H9 (cell line): ENCODE measurements around the gene FAXC. TPM values are rescaled to one million over a fixed set of nuclear protein-coding genes. Genes with fewer than 3 reads are reported as not detected.

ENCODE experiments used
- DNase-seq: peaks from one replicate; pipeline ENCODE4 v3.0.0-alpha.2; 2017
- H2AFZ ChIP-seq: one replicate; pipeline ENCODE4 v1.6.1; 2013; ENCODE audit warnings: mild to moderate bottlenecking, low read length, control low read depth, moderate library complexity
- H2AK5ac ChIP-seq: 2 replicates; pipeline ENCODE4 v1.6.1; 2013; ENCODE audit warnings: low read length, control low read depth, mixed read lengths; ENCODE audit not compliant: insufficient read length
- H2BK120ac ChIP-seq: one replicate; pipeline ENCODE4 v1.6.1; 2013; ENCODE audit warnings: low read depth, mild to moderate bottlenecking, low read length, control low read depth, inconsistent platforms; ENCODE audit not compliant: poor library complexity, severe bottlenecking
- H2BK12ac ChIP-seq: 2 replicates; pipeline ENCODE4 v1.6.1; 2013; ENCODE audit warnings: low read length, control low read depth, mixed read lengths, low read depth; ENCODE audit not compliant: insufficient read length
- H2BK15ac ChIP-seq: 2 replicates; pipeline ENCODE4 v1.6.1; 2013; ENCODE audit warnings: low read depth, low read length, control low read depth
- H2BK20ac ChIP-seq: one replicate; pipeline ENCODE4 v1.6.1; 2013; ENCODE audit warnings: low read depth, mild to moderate bottlenecking, low read length, control low read depth, inconsistent platforms; ENCODE audit not compliant: poor library complexity, severe bottlenecking
- H2BK5ac ChIP-seq: 2 replicates; pipeline ENCODE4 v1.6.1; 2013; ENCODE audit warnings: low read length, control low read depth, mixed read lengths; ENCODE audit not compliant: insufficient read length
- H3K14ac ChIP-seq: 2 replicates; pipeline ENCODE4 v1.6.1; 2013; ENCODE audit warnings: low read length, control low read depth; ENCODE audit not compliant: insufficient read depth
- H3K18ac ChIP-seq: 2 replicates; pipeline ENCODE4 v1.6.1; 2013; ENCODE audit warnings: low read depth, mild to moderate bottlenecking, mixed read lengths, low read length, control low read depth; ENCODE audit not compliant: insufficient read length
- H3K23ac ChIP-seq: 2 replicates; pipeline ENCODE4 v1.6.1; 2013; ENCODE audit warnings: low read length, control low read depth, mixed read lengths, low read depth; ENCODE audit not compliant: insufficient read length
- H3K23me2 ChIP-seq: 2 replicates; pipeline ENCODE4 v1.6.1; 2013; ENCODE audit warnings: low read depth, mild to moderate bottlenecking, mixed read lengths, low read length, control low read depth; ENCODE audit not compliant: insufficient read length, poor library complexity, severe bottlenecking
- H3K27ac ChIP-seq: 2 replicates; pipeline ENCODE4 v1.5.1; 2013; ENCODE audit warnings: low read length, control low read depth, mixed read lengths, low read depth; ENCODE audit not compliant: insufficient read length
- H3K27me3 ChIP-seq: 2 replicates; pipeline ENCODE4 v1.6.1; 2013; ENCODE audit warnings: low read length, control low read depth, inconsistent platforms; ENCODE audit not compliant: insufficient read depth
- H3K4ac ChIP-seq: 2 replicates; pipeline ENCODE4 v1.6.1; 2013; ENCODE audit warnings: low read depth, mild to moderate bottlenecking, control low read depth, inconsistent platforms, low read length, moderate library complexity
- H3K4me1 ChIP-seq: 2 replicates; pipeline ENCODE4 v1.6.1; 2013; ENCODE audit warnings: low read length, control low read depth, inconsistent platforms; ENCODE audit not compliant: insufficient read depth
- H3K4me2 ChIP-seq: 2 replicates; pipeline ENCODE4 v1.6.1; 2013; ENCODE audit warnings: low read length, control low read depth, mixed read lengths; ENCODE audit not compliant: insufficient read length, insufficient read depth
- H3K56ac ChIP-seq: 2 replicates; pipeline ENCODE4 v1.6.1; 2013; ENCODE audit warnings: low read depth, mild to moderate bottlenecking, mixed read lengths, low read length, control low read depth; ENCODE audit not compliant: insufficient read length
- H3K79me1 ChIP-seq: 2 replicates; pipeline ENCODE4 v1.6.1; 2013; ENCODE audit warnings: low read depth, mild to moderate bottlenecking, moderate library complexity, low read length, control low read depth, inconsistent platforms; ENCODE audit not compliant: insufficient read depth, poor library complexity, severe bottlenecking
- H3K79me2 ChIP-seq: 2 replicates; pipeline ENCODE4 v1.6.1; 2013; ENCODE audit warnings: low read length, control low read depth, inconsistent platforms; ENCODE audit not compliant: insufficient read depth
- H3K9ac ChIP-seq: 2 replicates; pipeline ENCODE4 v1.6.1; 2013; ENCODE audit warnings: low read length, control low read depth, mixed read lengths; ENCODE audit not compliant: insufficient read length; ENCODE audit errors: extremely low read depth
- H3K9me3 ChIP-seq: one replicate; pipeline ENCODE4 v1.6.1; 2013; ENCODE audit warnings: low read depth, low read length, inconsistent platforms; ENCODE audit not compliant: control insufficient read depth
- H3T11ph ChIP-seq: one replicate; pipeline ENCODE4 v1.6.1; 2013; ENCODE audit warnings: mild to moderate bottlenecking, low read length, control low read depth, inconsistent platforms
- H4K20me1 ChIP-seq: one replicate; pipeline ENCODE4 v1.6.1; 2013; ENCODE audit not compliant: control insufficient read depth, insufficient read length, insufficient read depth
- H4K5ac ChIP-seq: 2 replicates; pipeline ENCODE4 v1.6.1; 2013; ENCODE audit warnings: low read depth, mild to moderate bottlenecking, mixed read lengths, low read length, control low read depth; ENCODE audit not compliant: insufficient read length
- H4K8ac ChIP-seq: replicated peaks from 2 replicates; pipeline ENCODE4 v1.6.1; 2013; ENCODE audit warnings: low read length, control low read depth, mixed read lengths, low read depth; ENCODE audit not compliant: insufficient read length
- H4K91ac ChIP-seq: 2 replicates; pipeline ENCODE4 v1.6.1; 2013; ENCODE audit warnings: low read depth, mild to moderate bottlenecking, moderate library complexity, mixed read lengths, low read length, control low read depth; ENCODE audit not compliant: insufficient read length
- H3K27ac Mint-ChIP-seq, 3 experiments: 2 replicates in 2 of 3; 3 replicates in 1 of 3; pipeline ENCODE4 v1.8.0; 2020 to 2021; ENCODE audit warnings: mixed read lengths in 3 of 3, mild to moderate bottlenecking in 1 of 3, moderate library complexity in 1 of 3
- H3K27me3 Mint-ChIP-seq: 2 replicates; pipeline ENCODE4 v1.8.0; 2021; ENCODE audit warnings: low read depth, mild to moderate bottlenecking, moderate library complexity, mixed read lengths
- H3K36me3 Mint-ChIP-seq, 3 experiments: 2 replicates in 2 of 3; 3 replicates in 1 of 3; pipeline ENCODE4 v1.8.0; 2020 to 2021; ENCODE audit warnings: low read depth in 3 of 3, mixed read lengths in 3 of 3; ENCODE audit not compliant: insufficient read depth in 1 of 3
- H3K4me1 Mint-ChIP-seq, 2 experiments: 2 replicates each; pipeline ENCODE4 v1.8.0; 2020; ENCODE audit warnings: mixed read lengths in 2 of 2
- H3K4me3 Mint-ChIP-seq, 2 experiments: 2 replicates in 1 of 2; 3 replicates in 1 of 2; pipeline ENCODE4 v1.8.0; 2020 to 2021; ENCODE audit warnings: mild to moderate bottlenecking in 2 of 2, mixed read lengths in 2 of 2, moderate library complexity in 1 of 2
- H3K9me3 Mint-ChIP-seq, 2 experiments: 2 replicates in 1 of 2; 3 replicates in 1 of 2; pipeline ENCODE4 v1.8.0; 2020; ENCODE audit warnings: mild to moderate bottlenecking in 2 of 2, mixed read lengths in 2 of 2, moderate library complexity in 1 of 2
- WGBS: extraction: QIAGEN DNeasy Blood & Tissue Kit; methylation state at CpG from one replicate; pipeline ENCODE4 v1.1.7; 2013; ENCODE audit warnings: missing lambda C conversion rate, low lambda C conversion rate, mixed read lengths; ENCODE audit not compliant: insufficient read length; ENCODE audit errors: extremely low coverage; 5-methylcytosine and 5-hydroxymethylcytosine counted together
- total RNA-seq: library from RNA; stranded (reverse); gene quantifications from 2 replicates; pipeline ENCODE4 v1.2.1, GENCODE V29; 2021
- TF ChIP-seq, protein P1 (sequence below): fragments of 200-600 bp; sonication (generic); conservative IDR thresholded peaks from 3 replicates; pipeline ENCODE4 v1.8.0; 2021; ENCODE audit warnings: antibody characterized with exemption, mild to moderate bottlenecking

Gene FAXC
- total RNA-seq, 1 experiment from 2014 or later = 17.2 TPM

DNA sequence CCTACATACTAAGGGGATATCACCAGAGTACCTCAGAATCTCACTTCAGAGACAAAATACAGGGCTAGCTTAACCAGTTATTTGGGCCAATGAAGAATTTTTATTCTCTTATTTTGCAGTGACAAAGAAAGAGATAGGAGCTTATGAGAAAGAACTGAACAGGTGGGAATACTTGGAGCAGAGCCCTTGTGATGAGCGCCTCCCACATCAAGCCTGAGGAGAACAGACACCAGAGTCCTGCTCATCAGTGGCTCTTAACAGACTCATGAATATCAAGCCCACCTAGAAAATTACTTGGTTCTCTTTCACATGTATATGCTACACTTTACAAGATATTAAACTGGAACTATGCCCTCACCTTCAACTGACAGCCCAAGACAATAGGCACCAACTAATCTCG lies 99.0 kb downstream of the FAXC start:
- WGBS = no CpG with 5 or more reads among the region's 2 CpGs
- no peak overlapping the region for H2AFZ ChIP-seq
- no peak for DNase-seq

More for the DNA sequence above, 99.0 kb downstream of the FAXC start:
- Histone ChIP-seq H3K23me2 (no peaks in the 10 kb centered on the region), H2BK120ac (no peak overlapping the region), H4K5ac (no peak overlapping the region), H2BK15ac (no peak overlapping the region), H2BK12ac (no peak overlapping the region), H3T11ph (no peak overlapping the region), H3K79me2 (no peaks in the 10 kb centered on the region), H2AK5ac (no peak overlapping the region), H3K4me1 (no peaks in the 10 kb centered on the region), H3K27ac (no peak overlapping the region), H3K56ac (no peak overlapping the region), H3K18ac (no peak overlapping the region), H3K9me3 (no peaks in the 10 kb centered on the region), H3K4me2 (no peak overlapping the region), H4K91ac (no peak overlapping the region), H2BK20ac (no peak overlapping the region), H3K9ac (no peak overlapping the region), H4K20me1 (no peaks in the 10 kb centered on the region), H3K79me1 (no peaks in the 10 kb centered on the region), H2BK5ac (no peak overlapping the region), H3K27me3 (no peaks in the 10 kb centered on the region), H3K23ac (no peak overlapping the region), H4K8ac (no peak overlapping the region), H3K4ac (no peak overlapping the region), H3K14ac (no peak overlapping the region)
- Mint-ChIP-seq H3K4me1 (no peaks in the 10 kb centered on the region), H3K9me3 (no peaks in the 10 kb centered on the region), H3K36me3 (no peaks in the 10 kb centered on the region), H3K27ac (no peak overlapping the region), H3K4me3 (no peak overlapping the region), H3K27me3 (peaks cover 9% of the 10 kb centered on the region)
- TF ChIP-seq, protein P1, sequence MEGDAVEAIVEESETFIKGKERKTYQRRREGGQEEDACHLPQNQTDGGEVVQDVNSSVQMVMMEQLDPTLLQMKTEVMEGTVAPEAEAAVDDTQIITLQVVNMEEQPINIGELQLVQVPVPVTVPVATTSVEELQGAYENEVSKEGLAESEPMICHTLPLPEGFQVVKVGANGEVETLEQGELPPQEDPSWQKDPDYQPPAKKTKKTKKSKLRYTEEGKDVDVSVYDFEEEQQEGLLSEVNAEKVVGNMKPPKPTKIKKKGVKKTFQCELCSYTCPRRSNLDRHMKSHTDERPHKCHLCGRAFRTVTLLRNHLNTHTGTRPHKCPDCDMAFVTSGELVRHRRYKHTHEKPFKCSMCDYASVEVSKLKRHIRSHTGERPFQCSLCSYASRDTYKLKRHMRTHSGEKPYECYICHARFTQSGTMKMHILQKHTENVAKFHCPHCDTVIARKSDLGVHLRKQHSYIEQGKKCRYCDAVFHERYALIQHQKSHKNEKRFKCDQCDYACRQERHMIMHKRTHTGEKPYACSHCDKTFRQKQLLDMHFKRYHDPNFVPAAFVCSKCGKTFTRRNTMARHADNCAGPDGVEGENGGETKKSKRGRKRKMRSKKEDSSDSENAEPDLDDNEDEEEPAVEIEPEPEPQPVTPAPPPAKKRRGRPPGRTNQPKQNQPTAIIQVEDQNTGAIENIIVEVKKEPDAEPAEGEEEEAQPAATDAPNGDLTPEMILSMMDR = no peak
